GM12878 (cell line): Measurements from ENCODE around the gene NBEA. TPM values are rescaled to one million over a fixed set of nuclear protein-coding genes. Genes with fewer than 3 reads are reported as not detected.

ENCODE experiments used
- ATF2 ChIP-seq: IDR thresholded peaks from 2 replicates; pipeline ENCODE4 v1.6.1; 2012; ENCODE audit warnings: low read length, inconsistent platforms
- ATF7 ChIP-seq: fragments of 450-650 bp; IDR thresholded peaks from 2 replicates; pipeline ENCODE4 v1.6.1; 2016; ENCODE audit warnings: low read depth, mild to moderate bottlenecking
- BRCA1 ChIP-seq: IDR thresholded peaks from 2 replicates; pipeline ENCODE4 v1.6.1; 2011; ENCODE audit warnings: low read depth, low read length, improper control_type of control experiment
- CEBPB ChIP-seq, 2 experiments: fragments of 150-350 bp in 1 of 2; IDR thresholded peaks; 2 replicates each; pipeline ENCODE4 v1.6.1; 2012 to 2014; ENCODE audit warnings: low read depth in 2 of 2, low read length in 2 of 2, borderline replicate concordance in 1 of 2, inconsistent platforms in 1 of 2
- CHD1 ChIP-seq: IDR thresholded peaks from 2 replicates; pipeline ENCODE4 v1.6.1; 2012; ENCODE audit warnings: low read depth, low read length, improper control_type of control experiment
- CREB1 ChIP-seq: IDR thresholded peaks from 2 replicates; pipeline ENCODE4 v1.6.1; 2012; ENCODE audit warnings: low read depth, mild to moderate bottlenecking, inconsistent platforms
- EED ChIP-seq: sonication (generic); IDR thresholded peaks from 2 replicates; pipeline ENCODE4 v1.6.1; 2016; ENCODE audit warnings: antibody characterized with exemption, low read depth
- FOXK2 ChIP-seq: fragments of 450-650 bp; IDR thresholded peaks from 2 replicates; pipeline ENCODE4 v1.6.1; 2017; ENCODE audit warnings: mild to moderate bottlenecking, moderate library complexity
- FOXM1 ChIP-seq: IDR thresholded peaks from 2 replicates; pipeline ENCODE4 v1.6.1; 2012; ENCODE audit warnings: low read depth, mild to moderate bottlenecking, inconsistent platforms, low read length, moderate library complexity
- GATAD2B ChIP-seq: fragments of 450-650 bp; conservative IDR thresholded peaks from 2 replicates; pipeline ENCODE4 v1.6.1; 2017; ENCODE audit warnings: low read depth, mild to moderate bottlenecking, moderate library complexity
- HDAC2 ChIP-seq: fragments of 200-600 bp; sonication (generic); IDR thresholded peaks from 2 replicates; pipeline ENCODE4 v1.6.1; 2017
- IKZF1 ChIP-seq: fragments of 450-650 bp; conservative IDR thresholded peaks from 2 replicates; pipeline ENCODE4 v1.6.1; 2017; ENCODE audit warnings: antibody characterized with exemption, mild to moderate bottlenecking
- MXI1 ChIP-seq: fragments of 150-350 bp; IDR thresholded peaks from 2 replicates; pipeline ENCODE4 v1.6.1; 2011; ENCODE audit warnings: low read depth, mild to moderate bottlenecking, inconsistent platforms, low read length, improper control_type of control experiment
- MYC ChIP-seq: IDR thresholded peaks from 2 replicates; pipeline ENCODE4 v1.6.1; 2011; ENCODE audit warnings: mild to moderate bottlenecking, low read length, moderate library complexity, inconsistent platforms; ENCODE audit not compliant: insufficient read depth, insufficient replicate concordance, insufficient read length, severe bottlenecking
- NFYB ChIP-seq: IDR thresholded peaks from 2 replicates; pipeline ENCODE4 v1.6.1; 2011; ENCODE audit warnings: low read depth, mild to moderate bottlenecking, low read length, improper control_type of control experiment, moderate library complexity; ENCODE audit not compliant: insufficient read depth
- NKRF ChIP-seq: fragments of 450-650 bp; conservative IDR thresholded peaks from 2 replicates; pipeline ENCODE4 v1.6.1; 2017; ENCODE audit warnings: mild to moderate bottlenecking, moderate library complexity
- NR2C1 ChIP-seq: fragments of 450-650 bp; IDR thresholded peaks from 2 replicates; pipeline ENCODE4 v1.6.1; 2017; ENCODE audit warnings: antibody characterized with exemption, mild to moderate bottlenecking, moderate library complexity
- NR2C2 ChIP-seq: IDR thresholded peaks from 2 replicates; pipeline ENCODE4 v1.6.1; 2011; ENCODE audit warnings: borderline replicate concordance, low read depth; ENCODE audit not compliant: control insufficient read depth, insufficient read length
- NR2F1 ChIP-seq: fragments of 450-650 bp; conservative IDR thresholded peaks from 2 replicates; pipeline ENCODE4 v1.6.1; 2017; ENCODE audit warnings: mild to moderate bottlenecking
- RBBP5 ChIP-seq: fragments of 200-600 bp; sonication (generic); conservative IDR thresholded peaks from 2 replicates; pipeline ENCODE4 v1.6.1; 2016
- SREBF1 ChIP-seq: IDR thresholded peaks from 2 replicates; pipeline ENCODE4 v1.6.1; 2012; ENCODE audit warnings: mild to moderate bottlenecking, low read length
- USF1 ChIP-seq: IDR thresholded peaks from 2 replicates; pipeline ENCODE4 v1.6.1; 2011; ENCODE audit warnings: borderline replicate concordance, low read depth, mild to moderate bottlenecking, moderate library complexity, mixed read lengths, low read length; ENCODE audit not compliant: insufficient read depth; ENCODE audit errors: extremely low read length
- ZBTB11 ChIP-seq: fragments of 450-650 bp; formaldehyde crosslinking; IDR thresholded peaks from 2 replicates; pipeline ENCODE4 v1.5.0; 2022; ENCODE audit warnings: mild to moderate bottlenecking, missing genetic modification characterization
- ZNF207 ChIP-seq: fragments of 450-650 bp; IDR thresholded peaks from 2 replicates; pipeline ENCODE4 v1.6.1; 2014; ENCODE audit warnings: antibody characterized with exemption, mild to moderate bottlenecking, borderline replicate concordance
- ZNF217 ChIP-seq: fragments of 450-650 bp; IDR thresholded peaks from 2 replicates; pipeline ENCODE4 v1.6.1; 2017; ENCODE audit warnings: antibody characterized with exemption, mild to moderate bottlenecking
- polyA plus RNA-seq, 11 experiments: library from polyadenylated mRNA; depleted of rRNA in 4 of 11; unstranded in 6 of 11; stranded (reverse) in 5 of 11; fragments of >200 nt; fragmentation: Nextera tagmentation in 4 of 11; fragmentation: Illumina TruSeq in 1 of 11; extraction: Ambion mirVana in 4 of 11; extraction: Trizol in 1 of 11; gene quantifications; 1 replicate in 1 of 11; 2 replicates in 10 of 11; pipeline versions ENCODE4 v1.2.1 to v1.2.3, GENCODE V29; 2011 to 2016; ENCODE audit warnings: inconsistent platforms in 2 of 11, missing spikeins in 2 of 11, low read depth in 1 of 11
- total RNA-seq, 4 experiments: library from RNA; depleted of rRNA in 3 of 4; stranded (reverse); fragments of >200 nt in 3 of 4; fragmentation: Illumina TruSeq in 1 of 4; extraction: Trizol in 1 of 4; gene quantifications; 2 replicates each; pipeline versions ENCODE4 v1.2.1 to v1.2.3, GENCODE V29; 2013 to 2021

The NBEA gene
- total and polyA plus RNA-seq, 10 of the 15 experiments (the other 5 are each of a cell fraction or from before 2014, with no cell fraction given), result 0.23 to 3.6 (median 0.55) TPM

GRCh38 chr13:35162420-35162819 is 220.3 kb downstream of the NBEA start (continued):
- TF ChIP-seq EED (0 out of 2 replicates have a peak, but pooled peaks have one; percentile 41), NR2F1 (no peak), ATF7 (no peak), NKRF (no peak), CREB1 (0 out of 2 replicates have a peak, but pooled peaks have one; percentile 17), RBBP5 (no peak), IKZF1 (peak; percentile 77), MYC (no peak), SREBF1 (no peak), FOXM1 (peak; percentile 78; the same call in 1 of the 2 replicates), MXI1 (no peak), USF1 (no peak), ATF2 (peak; percentile 63), BRCA1 (no peak), NR2C1 (no peak), GATAD2B (no peak), FOXK2 (no peak), CHD1 (no peak), ZNF217 (0 out of 2 replicates have a peak, but pooled peaks have one; percentile 36), NFYB (no peak), NR2C2 (no peak), CEBPB (IDR thresholded peaks at IDR 0.05; ENCODE audit: borderline replicate concordance in 1 of 2, low read depth in 2 of 2, low read length in 2 of 2) (no peak), ZBTB11 (no peak), ZNF207 (no peak), HDAC2 (no peak)
